Measurements from ENCODE around the gene CDYL2.
"Not testable (repeated sequence)": the region's sequence is repeated elsewhere in the genome, so short reads cannot be mapped to it uniquely, and the experiment has no call there.

The CDYL2 gene

GRCh38 chr16:80790751-80791150, 13.6 kb downstream of the CDYL2 start:
- H3K4me1 ChIP-seq (ENCODE audit: low read length) = no peaks in the 10 kb centered on the region
- no peaks in the 10 kb centered on the region for H4K20me1 ChIP-seq (ENCODE audit: insufficient read depth, low read length)
- H3K27ac ChIP-seq (ENCODE audit: low read length) = no peak overlapping the region
- no peak overlapping the region for H3K9ac ChIP-seq (ENCODE audit: low read length)
- TF ChIP-seq CTCF (IDR thresholded peaks at IDR 0.05; ENCODE audit: low read depth, low read length) (no peak), EZH2phosphoT487 (IDR thresholded peaks at IDR 0.05; ENCODE audit: low read depth) (no peak)
- no peak overlapping the region for H2AFZ ChIP-seq (ENCODE audit: low read depth, low read length)
- H3K9me3 ChIP-seq (ENCODE audit: insufficient read depth, low read length) = no peaks in the 10 kb centered on the region
- no peaks in the 10 kb centered on the region for H3K79me2 ChIP-seq (ENCODE audit: low read length)
- H3K4me2 ChIP-seq (ENCODE audit: low read length) = no peak overlapping the region
- no peaks in the 10 kb centered on the region for H3K36me3 ChIP-seq (replicated peaks; ENCODE audit: low read depth, low read length)
- H3K4me3 ChIP-seq (ENCODE audit: low read length) = no peak overlapping the region
- no peaks in the 10 kb centered on the region for H3K27me3 ChIP-seq (ENCODE audit: low read depth, low read length)

GRCh38 chr16:80788027-80788426, 16.4 kb downstream of the CDYL2 start:
- Histone ChIP-seq H3K27me3 (ENCODE audit: low read depth, low read length) (no peaks in the 10 kb centered on the region), H4K20me1 (ENCODE audit: insufficient read depth, low read length) (no peaks in the 10 kb centered on the region), H3K4me2 (ENCODE audit: low read length) (no peak overlapping the region), H3K4me1 (ENCODE audit: low read length) (peaks cover 5% of the 10 kb centered on the region), H2AFZ (ENCODE audit: low read depth, low read length) (no peak overlapping the region), H3K9me3 (ENCODE audit: insufficient read depth, low read length) (no peaks in the 10 kb centered on the region), H3K4me3 (ENCODE audit: low read length) (no peak overlapping the region), H3K27ac (ENCODE audit: low read length) (no peak overlapping the region), H3K79me2 (ENCODE audit: low read length) (no peaks in the 10 kb centered on the region), H3K36me3 (replicated peaks; ENCODE audit: low read depth, low read length) (no peaks in the 10 kb centered on the region), H3K9ac (ENCODE audit: low read length) (no peak overlapping the region)
- TF ChIP-seq CTCF (IDR thresholded peaks at IDR 0.05; ENCODE audit: low read depth, low read length) = no peak
- no peak for TF ChIP-seq EZH2phosphoT487 (IDR thresholded peaks at IDR 0.05; ENCODE audit: low read depth)

GRCh38 chr16:80786561-80786960, 17.8 kb downstream of the CDYL2 start:
- not testable (repeated sequence) for H3K27ac ChIP-seq (ENCODE audit: low read length); H3K9me3 ChIP-seq (ENCODE audit: insufficient read depth, low read length); H3K4me2 ChIP-seq (ENCODE audit: low read length); H3K27me3 ChIP-seq (ENCODE audit: low read depth, low read length); H3K4me1 ChIP-seq (ENCODE audit: low read length); H3K9ac ChIP-seq (ENCODE audit: low read length); H2AFZ ChIP-seq (ENCODE audit: low read depth, low read length); H4K20me1 ChIP-seq (ENCODE audit: insufficient read depth, low read length); H3K36me3 ChIP-seq (replicated peaks; ENCODE audit: low read depth, low read length); H3K4me3 ChIP-seq (ENCODE audit: low read length); H3K79me2 ChIP-seq (ENCODE audit: low read length)

- H3K79me2 ChIP-seq (ENCODE audit: low read length) = no peaks in the 10 kb centered on the region
- no peaks in the 10 kb centered on the region for H3K36me3 ChIP-seq (replicated peaks; ENCODE audit: low read depth, low read length)
- H3K4me3 ChIP-seq (ENCODE audit: low read length) = no peak overlapping the region
- no peak overlapping the region for H3K27ac ChIP-seq (ENCODE audit: low read length)
- TF ChIP-seq CTCF (IDR thresholded peaks at IDR 0.05; ENCODE audit: low read depth, low read length) (no peak), EZH2phosphoT487 (IDR thresholded peaks at IDR 0.05; ENCODE audit: low read depth) (no peak)
- H3K9me3 ChIP-seq (ENCODE audit: insufficient read depth, low read length) = no peaks in the 10 kb centered on the region
- no peak overlapping the region for H3K4me2 ChIP-seq (ENCODE audit: low read length)
- no peak overlapping the region for H2AFZ ChIP-seq (ENCODE audit: low read depth, low read length)
- H3K4me1 ChIP-seq (ENCODE audit: low read length) = peaks cover 5% of the 10 kb centered on the region
- no peaks in the 10 kb centered on the region for H4K20me1 ChIP-seq (ENCODE audit: insufficient read depth, low read length)
- no peak overlapping the region for H3K9ac ChIP-seq (ENCODE audit: low read length)
- H3K27me3 ChIP-seq (ENCODE audit: low read depth, low read length) = no peaks in the 10 kb centered on the region
Observed at GRCh38 chr16:80784951-80785350, 19.4 kb downstream of the CDYL2 start.

- no peaks in the 10 kb centered on the region for H3K4me1 ChIP-seq (ENCODE audit: low read length)
- no peak overlapping the region for H3K4me2 ChIP-seq (ENCODE audit: low read length)
- TF ChIP-seq CTCF (IDR thresholded peaks at IDR 0.05; ENCODE audit: low read depth, low read length) = no peak
- TF ChIP-seq EZH2phosphoT487 (IDR thresholded peaks at IDR 0.05; ENCODE audit: low read depth) = no peak
- no peaks in the 10 kb centered on the region for H3K36me3 ChIP-seq (replicated peaks; ENCODE audit: low read depth, low read length)
- H4K20me1 ChIP-seq (ENCODE audit: insufficient read depth, low read length) = no peaks in the 10 kb centered on the region
- no peaks in the 10 kb centered on the region for H3K27me3 ChIP-seq (ENCODE audit: low read depth, low read length)
- H3K79me2 ChIP-seq (ENCODE audit: low read length) = no peaks in the 10 kb centered on the region
- H2AFZ ChIP-seq (ENCODE audit: low read depth, low read length) = no peak overlapping the region
- no peak overlapping the region for H3K4me3 ChIP-seq (ENCODE audit: low read length)
- no peaks in the 10 kb centered on the region for H3K9me3 ChIP-seq (ENCODE audit: insufficient read depth, low read length)
- no peak overlapping the region for H3K27ac ChIP-seq (ENCODE audit: low read length)
- H3K9ac ChIP-seq (ENCODE audit: low read length) = no peak overlapping the region
Observed at GRCh38 chr16:80778703-80779102, 25.7 kb downstream of the CDYL2 start.
